ENCODE data around the gene L1CAM.
A peak's percentile ranks its signal among the peaks of the same experiment; 100 is the strongest.

L1CAM gene

GRCh38 chrX:153925739-153926551 is 40.0 kb upstream of the L1CAM start, which contains the start of gene ARHGAP4:
Gene ARHGAP4, minus strand, starts transcription at chrX:153926264. Its CDS starts 62 bp downstream, at chrX:153926202.
- FAIRE-seq = no peak
- no peak for DNase-seq (ENCODE audit: extremely low spot score, insufficient read length, low read depth)

- FAIRE-seq (peak; percentile 98), DNase-seq (ENCODE audit: extremely low spot score, insufficient read length, low read depth) (no peak)
Observed at GRCh38 chrX:153925387-153925738, 39.4 kb upstream of the L1CAM start.

GRCh38 chrX:153924149-153924861 is 38.3 kb upstream of the L1CAM start:
- FAIRE-seq = no peak
- DNase-seq (ENCODE audit: extremely low spot score, insufficient read length, low read depth) = no peak

- no peak for DNase-seq (ENCODE audit: extremely low spot score, insufficient read length, low read depth)
- FAIRE-seq = peak; percentile 62
Observed at GRCh38 chrX:153922932-153923857, 37.2 kb upstream of the L1CAM start.

- DNase-seq (ENCODE audit: extremely low spot score, insufficient read length, low read depth) = no peak
- FAIRE-seq = no peak
Observed at GRCh38 chrX:153921511-153922446, 35.8 kb upstream of the L1CAM start.

- no peak for FAIRE-seq
- DNase-seq (ENCODE audit: extremely low spot score, insufficient read length, low read depth) = no peak
Observed at GRCh38 chrX:153921070-153921469, 35.1 kb upstream of the L1CAM start.

DNA sequence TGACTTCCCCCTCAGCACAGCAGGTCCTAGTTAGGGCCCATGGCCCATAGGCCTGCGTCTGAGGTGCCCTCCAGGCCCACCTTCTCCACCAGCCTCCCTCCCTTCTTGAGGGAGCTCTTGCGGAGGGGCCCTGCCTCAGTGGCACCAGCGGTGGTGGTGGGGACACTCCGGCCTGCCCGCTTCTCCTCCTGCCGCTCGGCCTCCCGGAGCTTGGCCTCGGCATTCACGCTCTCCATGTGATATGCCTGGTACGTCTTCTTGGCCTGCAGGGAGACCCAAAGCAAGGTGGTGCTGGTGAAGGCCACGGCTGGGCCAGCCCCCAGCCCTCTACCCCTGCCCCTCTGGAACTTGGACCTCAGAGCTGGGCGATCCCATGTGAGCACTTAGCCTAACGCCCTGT is 34.6 kb upstream of the L1CAM start:
- no peak for DNase-seq (ENCODE audit: extremely low spot score, insufficient read length, low read depth)
- FAIRE-seq = no peak

- DNase-seq (ENCODE audit: extremely low spot score, insufficient read length, low read depth) (no peak), FAIRE-seq (no peak)
Observed at GRCh38 chrX:153919281-153919680, 33.3 kb upstream of the L1CAM start.

GRCh38 chrX:153917869-153918268 is 31.9 kb upstream of the L1CAM start:
- no peak for FAIRE-seq
- no peak for DNase-seq (ENCODE audit: extremely low spot score, insufficient read length, low read depth)

DNA sequence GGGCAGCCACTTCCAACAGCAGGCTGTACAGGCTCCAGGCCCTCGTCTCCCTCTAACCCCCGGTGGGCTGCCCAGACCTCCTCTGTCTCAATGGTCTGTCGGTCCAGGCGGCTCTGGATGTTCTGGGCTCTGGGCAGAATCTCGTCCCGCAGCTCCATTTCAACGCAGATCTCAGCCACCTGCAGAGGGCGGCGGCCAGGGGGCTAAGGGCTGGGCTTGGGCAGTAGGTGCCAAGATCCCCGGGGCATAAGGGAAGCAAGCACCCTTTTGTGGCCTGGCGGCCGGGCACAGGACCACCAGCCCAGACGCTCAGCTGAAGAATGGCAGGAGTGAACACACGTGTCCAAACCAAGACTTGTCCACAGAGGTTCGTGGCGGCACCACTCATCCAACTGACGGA is 27.7 kb upstream of the L1CAM start:
- DNase-seq (ENCODE audit: extremely low spot score, insufficient read length, low read depth) (no peak), FAIRE-seq (no peak)

DNA sequence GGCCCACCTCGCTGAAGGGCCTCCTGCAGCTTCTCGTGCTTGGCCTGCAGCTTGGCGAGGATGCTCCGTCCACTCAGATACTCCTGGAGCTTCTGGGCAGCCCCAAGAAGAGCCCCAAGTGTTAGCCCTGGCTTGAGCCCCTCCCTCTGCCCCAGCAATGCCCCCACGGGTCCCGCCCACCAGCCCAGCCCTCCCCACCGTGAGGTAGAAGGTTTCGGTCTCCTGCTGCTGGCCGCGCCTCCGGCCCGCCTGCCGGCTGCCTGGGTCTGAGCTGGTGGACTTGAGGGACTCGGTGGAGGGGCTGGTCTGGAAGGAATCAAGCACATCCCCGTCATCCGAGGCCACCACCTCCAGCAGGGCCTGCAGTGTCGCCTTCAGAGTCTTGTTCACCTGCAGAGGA is 27.2 kb upstream of the L1CAM start:
- FAIRE-seq (no peak), DNase-seq (ENCODE audit: extremely low spot score, insufficient read length, low read depth) (no peak)

GRCh38 chrX:153911798-153912197 is 25.8 kb upstream of the L1CAM start:
- no peak for FAIRE-seq
- no peak for DNase-seq (ENCODE audit: extremely low spot score, insufficient read length, low read depth)

DNA sequence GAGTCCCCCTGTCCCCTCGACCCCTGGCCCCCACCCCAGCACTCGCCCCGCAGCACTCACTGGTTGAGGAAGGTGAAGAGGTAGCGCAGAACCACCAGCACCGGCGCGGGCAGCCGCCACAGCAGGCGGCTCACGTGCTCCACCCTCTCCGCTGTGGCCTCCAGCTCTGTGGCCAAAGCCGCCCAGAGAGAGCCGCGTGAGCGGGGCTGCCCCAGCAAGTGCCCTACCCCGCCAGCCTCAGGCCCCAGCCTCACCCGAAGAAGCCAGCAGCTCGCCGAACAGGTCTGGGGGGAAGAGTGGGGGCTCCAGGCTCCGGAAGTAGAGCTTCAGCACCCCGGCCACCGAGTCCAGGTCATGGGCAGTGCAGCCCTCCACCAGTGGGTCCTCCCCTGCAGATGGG is 24.5 kb upstream of the L1CAM start:
- DNase-seq (ENCODE audit: extremely low spot score, insufficient read length, low read depth) = no peak
- no peak for FAIRE-seq

DNA sequence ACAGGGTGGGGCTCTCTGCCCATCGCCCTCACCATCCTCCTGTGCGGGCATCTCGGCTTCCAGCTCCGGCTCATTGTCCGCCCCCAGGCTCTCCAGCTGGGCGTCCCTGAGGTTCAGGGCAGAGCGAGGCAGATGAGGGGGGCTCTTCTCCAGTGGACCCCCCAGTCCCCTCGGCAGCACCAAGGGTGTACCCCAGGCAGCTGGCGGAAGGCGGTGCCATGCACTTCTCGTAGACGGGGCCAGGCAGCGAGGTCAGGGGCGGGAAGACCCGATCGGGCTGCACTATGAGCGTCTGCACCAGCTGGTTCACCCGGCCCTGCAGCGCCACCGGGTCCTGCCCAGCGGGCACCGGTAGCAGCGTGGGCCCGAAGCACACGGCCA is 24.0 kb upstream of the L1CAM start:
- FAIRE-seq = no peak
- no peak for DNase-seq (ENCODE audit: extremely low spot score, insufficient read length, low read depth)

DNA sequence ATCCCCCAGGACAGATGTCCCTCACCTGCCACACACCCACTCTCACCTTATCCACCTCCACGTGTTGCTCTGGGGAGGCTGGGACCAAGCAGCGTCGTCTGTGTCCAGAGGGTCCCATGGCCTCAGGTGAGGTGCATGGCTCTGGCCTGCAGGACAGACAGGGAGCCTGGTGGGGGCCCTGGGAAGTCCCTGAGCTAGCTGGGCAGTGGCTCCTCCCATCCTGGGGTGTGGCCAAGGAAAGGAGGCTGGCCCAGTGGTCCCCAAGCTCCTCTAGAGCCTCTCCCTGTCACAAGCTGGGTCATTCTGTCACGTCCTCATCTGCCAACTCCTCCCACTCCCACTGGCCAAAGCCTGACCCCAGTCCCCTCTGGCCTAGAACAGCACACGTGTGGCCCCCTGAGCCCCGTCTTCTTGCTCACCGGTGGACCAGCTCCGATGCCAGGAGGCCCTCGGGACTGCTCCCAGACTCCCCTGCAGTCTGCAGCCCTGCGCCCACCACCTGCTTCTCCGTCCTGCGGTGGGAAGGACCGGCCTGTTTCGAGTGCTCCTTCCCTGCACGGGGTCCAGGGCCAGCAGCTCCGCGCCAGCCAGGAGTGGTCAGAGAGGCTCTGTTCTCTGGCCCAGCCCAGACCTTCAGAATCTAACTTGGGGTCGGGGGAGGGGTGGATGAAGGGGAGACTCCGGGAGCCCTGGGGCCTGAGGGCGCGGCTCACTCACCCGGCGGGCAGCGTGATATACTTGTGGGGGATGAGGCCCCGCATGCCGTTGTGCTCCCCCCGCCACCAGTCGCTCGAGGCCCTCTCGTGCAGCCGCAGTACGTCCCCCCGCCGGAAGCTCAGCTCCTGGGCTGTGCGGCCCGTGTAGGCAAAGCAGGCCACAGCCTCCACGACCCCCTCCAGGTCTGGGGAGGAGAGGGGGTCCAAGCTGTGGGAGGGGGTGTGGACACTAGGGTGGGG is 23.3 kb upstream of the L1CAM start:
- peak; percentile 62 for FAIRE-seq

DNA sequence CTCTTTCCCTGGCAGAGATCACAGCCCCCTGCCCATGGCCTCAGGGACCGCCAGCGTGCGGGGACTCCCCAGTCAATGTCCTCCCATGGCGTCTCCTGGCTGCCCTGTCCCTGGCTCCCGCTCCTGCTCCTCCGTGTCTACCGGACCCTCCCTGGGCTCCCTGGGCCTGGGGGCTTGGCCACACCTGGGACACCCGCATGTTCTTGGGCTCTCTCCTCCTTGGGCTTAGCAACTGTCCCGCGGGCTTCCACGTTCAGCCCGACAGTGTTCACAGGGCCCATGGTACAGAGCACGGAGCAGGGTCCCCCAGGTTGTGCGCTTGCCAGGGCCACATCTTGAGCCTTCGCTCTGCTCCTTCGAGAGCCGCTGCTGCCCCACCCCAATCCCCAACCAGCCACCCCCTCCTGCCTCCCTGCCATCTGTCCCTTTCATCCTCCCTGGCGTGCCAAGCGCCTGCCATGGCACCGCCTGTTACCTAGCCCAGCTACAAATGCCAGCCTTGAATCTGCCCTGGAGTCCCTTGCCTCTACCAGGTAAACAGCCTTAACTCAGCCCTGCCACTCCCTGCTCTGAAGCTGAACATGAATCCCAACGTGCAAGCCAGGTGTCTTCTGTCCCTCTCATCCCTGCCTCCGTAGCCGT is 22.4 kb upstream of the L1CAM start:
- DNase-seq (ENCODE audit: extremely low spot score, insufficient read length, low read depth) (no peak), FAIRE-seq (no peak)

More for the DNA sequence above, 23.3 kb upstream of the L1CAM start:
- no peak for DNase-seq (ENCODE audit: extremely low spot score, insufficient read length, low read depth)

DNA sequence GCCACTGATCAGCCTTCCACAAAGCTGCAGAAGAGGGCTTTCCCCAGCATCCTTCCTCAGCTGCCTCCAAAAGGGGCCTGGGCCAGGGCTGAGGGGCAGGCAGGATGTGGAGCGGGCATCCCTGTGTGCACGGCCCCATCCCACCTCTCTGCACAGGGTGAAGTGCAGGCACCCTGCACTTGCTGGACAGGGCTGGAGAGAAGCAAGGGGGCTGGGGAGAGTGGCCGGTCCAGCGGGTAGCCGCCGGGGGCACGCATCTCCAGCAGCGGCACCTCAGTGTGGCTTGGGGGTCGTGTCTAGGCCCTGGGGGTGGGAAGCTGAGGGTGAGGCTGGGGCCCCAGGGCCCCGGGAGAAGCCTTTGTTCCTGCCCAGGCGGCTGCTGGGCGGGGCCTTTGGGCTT is 21.5 kb upstream of the L1CAM start:
- FAIRE-seq (no peak), DNase-seq (ENCODE audit: extremely low spot score, insufficient read length, low read depth) (no peak)
